ENCODE data around the gene USP47.

Gene USP47

DNA sequence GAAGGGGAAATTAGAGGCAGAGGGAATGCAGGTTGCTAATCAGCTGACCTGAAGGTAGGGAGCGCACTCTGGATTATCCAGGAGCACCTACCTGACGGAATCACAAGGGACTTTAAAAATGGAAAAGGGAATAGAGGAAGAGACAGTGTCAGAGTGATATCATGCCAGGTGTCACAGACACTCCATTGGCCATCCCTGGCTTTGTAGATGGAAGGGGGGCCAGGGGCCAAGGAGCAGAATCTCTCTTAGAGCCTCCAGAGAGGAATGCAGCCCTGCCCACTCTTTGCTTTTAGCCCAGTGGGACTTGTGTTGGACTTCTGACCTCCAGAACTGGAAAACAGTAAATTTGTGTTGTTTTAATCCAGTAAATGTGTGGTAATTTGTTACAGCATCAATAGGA is 128.8 kb downstream of the USP47 start:
- no peak overlapping the region for H3K27ac ChIP-seq
- no peak for TF ChIP-seq ZFX (IDR thresholded peaks at IDR 0.05; ENCODE audit: borderline replicate concordance)
- TF ChIP-seq, protein P1, sequence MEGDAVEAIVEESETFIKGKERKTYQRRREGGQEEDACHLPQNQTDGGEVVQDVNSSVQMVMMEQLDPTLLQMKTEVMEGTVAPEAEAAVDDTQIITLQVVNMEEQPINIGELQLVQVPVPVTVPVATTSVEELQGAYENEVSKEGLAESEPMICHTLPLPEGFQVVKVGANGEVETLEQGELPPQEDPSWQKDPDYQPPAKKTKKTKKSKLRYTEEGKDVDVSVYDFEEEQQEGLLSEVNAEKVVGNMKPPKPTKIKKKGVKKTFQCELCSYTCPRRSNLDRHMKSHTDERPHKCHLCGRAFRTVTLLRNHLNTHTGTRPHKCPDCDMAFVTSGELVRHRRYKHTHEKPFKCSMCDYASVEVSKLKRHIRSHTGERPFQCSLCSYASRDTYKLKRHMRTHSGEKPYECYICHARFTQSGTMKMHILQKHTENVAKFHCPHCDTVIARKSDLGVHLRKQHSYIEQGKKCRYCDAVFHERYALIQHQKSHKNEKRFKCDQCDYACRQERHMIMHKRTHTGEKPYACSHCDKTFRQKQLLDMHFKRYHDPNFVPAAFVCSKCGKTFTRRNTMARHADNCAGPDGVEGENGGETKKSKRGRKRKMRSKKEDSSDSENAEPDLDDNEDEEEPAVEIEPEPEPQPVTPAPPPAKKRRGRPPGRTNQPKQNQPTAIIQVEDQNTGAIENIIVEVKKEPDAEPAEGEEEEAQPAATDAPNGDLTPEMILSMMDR (IDR thresholded peaks at IDR 0.05) = no peak

DNA sequence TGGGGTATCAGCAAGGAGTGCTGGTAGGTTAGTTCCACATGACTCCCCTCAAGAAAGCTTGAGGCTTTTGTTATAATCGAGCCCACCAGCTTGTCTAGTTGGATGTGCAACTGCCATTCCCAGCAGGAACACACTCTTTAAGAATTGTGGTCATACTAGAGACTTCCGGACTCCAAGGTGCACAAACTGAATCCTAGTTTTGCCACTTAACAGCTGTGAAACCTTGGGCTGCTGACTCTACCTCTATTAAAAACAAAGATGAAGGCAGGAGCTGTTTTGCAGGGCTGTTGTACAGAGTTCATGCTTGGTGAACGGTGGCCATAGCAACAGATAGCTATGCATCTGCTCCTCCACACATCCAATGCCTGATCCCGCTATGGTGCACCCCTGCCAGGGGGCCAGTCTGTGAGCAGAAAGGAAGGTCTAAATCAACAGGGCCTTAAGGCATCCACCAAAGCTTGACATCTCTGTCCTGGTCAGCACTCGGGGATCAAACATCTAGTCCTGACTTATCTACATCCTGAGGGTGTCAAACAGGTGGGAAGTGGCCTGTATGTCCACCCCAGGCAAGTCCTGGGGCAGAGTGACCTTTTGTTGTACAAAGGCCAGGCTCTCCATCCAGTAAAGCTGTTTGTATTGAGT is 130.3 kb downstream of the USP47 start:
- TF ChIP-seq ZFX (IDR thresholded peaks at IDR 0.05; ENCODE audit: borderline replicate concordance) = no peak
- TF ChIP-seq, protein P1 (IDR thresholded peaks at IDR 0.05) = no peak
- H3K27ac ChIP-seq = no peak overlapping the region

DNA sequence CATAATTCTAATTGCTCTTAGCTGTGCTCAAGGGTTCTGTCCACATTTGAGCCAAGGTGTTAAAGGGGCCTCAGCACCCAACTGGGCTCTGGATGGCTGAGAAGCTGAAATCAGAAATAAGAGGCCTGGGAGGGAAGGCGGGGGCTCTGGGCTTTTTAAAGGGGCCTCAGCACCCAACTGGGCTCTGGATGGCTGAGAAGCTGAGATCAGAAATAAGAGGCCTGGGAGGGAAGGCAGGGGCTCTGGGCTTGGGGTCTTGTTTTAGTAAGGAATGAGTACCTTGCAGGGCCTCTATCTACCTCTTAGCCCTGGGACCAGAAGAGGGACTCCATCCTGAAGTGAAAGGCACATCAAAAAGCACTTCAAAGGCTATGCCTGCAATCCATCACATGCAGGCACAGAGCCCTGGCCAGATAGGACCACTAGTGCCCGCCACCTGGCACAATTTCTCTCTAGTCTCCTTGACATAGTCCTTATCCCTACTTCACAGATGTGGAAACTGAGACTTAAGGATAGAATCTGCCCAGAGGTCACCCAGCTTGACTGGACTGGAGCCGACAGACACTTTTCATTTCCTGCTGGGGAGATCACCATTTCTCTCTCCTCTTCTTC is 131.1 kb downstream of the USP47 start:
- no peak for TF ChIP-seq ZFX (IDR thresholded peaks at IDR 0.05; ENCODE audit: borderline replicate concordance)
- TF ChIP-seq, protein P1 (IDR thresholded peaks at IDR 0.05) = no peak
- H3K27ac ChIP-seq = no peak overlapping the region

DNA sequence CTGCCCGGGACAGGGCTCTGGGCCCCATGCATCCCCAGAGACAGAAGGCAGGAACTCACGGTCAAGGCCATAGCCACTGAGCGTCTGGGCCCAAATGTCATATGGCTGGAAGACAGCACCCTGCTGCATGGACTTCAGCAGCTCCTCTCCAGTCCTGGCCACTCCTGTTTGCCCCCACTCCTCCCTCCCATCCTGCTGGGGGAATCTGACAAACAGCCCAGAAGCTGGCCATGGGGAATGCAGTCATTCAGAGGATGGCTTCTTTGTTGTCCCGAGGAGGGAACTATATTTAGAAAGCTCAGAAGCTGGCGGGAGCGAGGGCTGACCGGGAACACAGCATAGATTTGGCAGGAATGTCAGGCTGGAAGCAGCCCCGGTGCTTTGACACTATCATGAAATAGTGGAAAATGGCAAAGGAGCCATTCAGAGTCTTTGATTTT is 131.6 kb downstream of the USP47 start:
- no peak for TF ChIP-seq ZFX (IDR thresholded peaks at IDR 0.05; ENCODE audit: borderline replicate concordance)
- TF ChIP-seq, protein P1 (IDR thresholded peaks at IDR 0.05) = no peak
- no peak overlapping the region for H3K27ac ChIP-seq

DNA sequence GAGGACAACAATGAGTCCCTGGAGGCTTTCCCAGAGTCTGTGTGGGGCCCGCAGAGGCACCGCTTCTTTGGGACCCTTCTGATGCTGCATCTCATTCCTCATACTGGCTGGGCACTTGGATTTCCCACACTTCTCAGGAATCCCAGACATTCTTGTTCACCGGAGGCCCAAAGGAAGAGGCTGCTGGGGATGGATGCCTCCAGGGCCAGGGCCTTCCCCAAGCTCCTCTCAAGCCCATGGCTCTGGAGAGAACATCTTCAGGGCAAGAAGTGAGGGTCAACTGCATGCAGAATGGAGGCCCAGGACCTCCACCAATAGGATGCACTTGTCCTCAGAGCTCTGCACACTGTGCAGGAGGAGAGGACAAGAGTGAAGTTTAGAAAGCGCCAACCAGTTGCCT is 132.1 kb downstream of the USP47 start:
- no peak overlapping the region for H3K27ac ChIP-seq
- TF ChIP-seq ZFX (IDR thresholded peaks at IDR 0.05; ENCODE audit: borderline replicate concordance) = no peak
- TF ChIP-seq, protein P1 (IDR thresholded peaks at IDR 0.05) = no peak

DNA sequence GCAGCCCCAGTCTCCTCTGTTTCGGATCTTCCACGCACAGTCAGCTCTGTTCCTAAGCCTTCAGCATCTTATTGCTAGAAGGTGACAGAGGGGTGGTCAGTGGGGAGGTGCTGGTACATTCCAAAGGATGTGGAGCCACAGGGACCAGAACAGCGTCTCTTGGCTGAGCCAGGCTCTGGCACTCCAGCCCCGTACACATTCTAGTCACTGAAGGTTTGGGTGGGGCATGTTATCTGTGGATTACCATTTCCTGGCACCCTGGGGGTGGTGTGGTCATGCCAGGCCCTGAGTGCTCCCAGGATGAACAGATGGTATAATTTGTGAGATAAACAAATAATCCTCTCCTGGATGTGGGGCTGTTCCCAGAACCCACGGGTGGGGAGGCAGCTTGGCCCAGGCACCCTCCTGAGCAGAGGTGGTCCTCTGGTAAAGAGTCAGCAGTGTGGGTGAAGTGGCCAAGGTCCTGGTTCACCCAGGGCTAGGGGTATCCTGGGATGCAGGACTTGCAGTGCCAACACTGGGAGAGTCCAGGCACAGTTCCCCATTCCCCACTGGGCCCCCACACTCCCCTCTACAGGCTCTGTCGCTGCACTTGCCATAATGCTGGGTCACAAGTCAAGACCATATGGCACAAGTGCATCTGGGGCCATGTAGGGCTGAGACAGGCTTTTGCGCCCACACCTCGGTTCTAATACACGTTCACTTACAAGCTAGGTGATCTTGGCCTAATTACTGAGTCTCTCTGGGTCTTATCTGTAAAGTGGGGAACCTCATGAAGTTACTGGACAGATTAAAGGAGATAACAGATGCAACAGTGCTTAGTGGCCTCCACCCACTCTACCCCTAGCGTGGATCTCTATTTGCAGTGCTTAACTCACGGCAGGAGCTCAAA is 133.7 kb downstream of the USP47 start:
- H3K27ac ChIP-seq = no peak overlapping the region
- TF ChIP-seq, protein P1 (IDR thresholded peaks at IDR 0.05) = no peak
- no peak for TF ChIP-seq ZFX (IDR thresholded peaks at IDR 0.05; ENCODE audit: borderline replicate concordance)

All from 22Rv1 (cell line).